GM21619 (cell line): ENCODE measurements around the gene MACROD2.
A peak's percentile ranks its signal among the peaks of the same experiment; 100 is the strongest.

Experiments used
- ATAC-seq: cut with Tn5 transposase; IDR thresholded peaks from one replicate; pipeline ENCODE4 v1.9.1; 2021; ENCODE audit not compliant: unreplicated experiment

Gene MACROD2

DNA sequence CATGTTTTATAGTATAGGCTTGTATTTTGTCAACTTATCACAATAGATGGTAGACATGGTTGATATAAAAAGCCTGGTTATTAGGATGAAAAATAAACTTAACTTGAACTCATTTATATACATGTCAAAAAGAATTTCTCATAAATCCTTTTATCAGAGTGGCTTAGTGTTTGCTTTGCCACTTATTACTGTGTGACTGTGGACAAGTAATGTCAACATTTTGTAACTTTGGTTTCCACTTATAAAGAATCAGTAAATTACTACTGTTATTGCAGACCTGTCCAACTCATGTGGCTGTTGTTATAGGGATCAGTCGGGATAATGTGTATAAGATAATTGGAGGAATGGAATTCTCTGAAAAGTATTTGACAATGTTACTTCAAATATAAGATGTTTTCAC is 1236.9 kb downstream of the MACROD2 start:
- no peak for ATAC-seq

DNA sequence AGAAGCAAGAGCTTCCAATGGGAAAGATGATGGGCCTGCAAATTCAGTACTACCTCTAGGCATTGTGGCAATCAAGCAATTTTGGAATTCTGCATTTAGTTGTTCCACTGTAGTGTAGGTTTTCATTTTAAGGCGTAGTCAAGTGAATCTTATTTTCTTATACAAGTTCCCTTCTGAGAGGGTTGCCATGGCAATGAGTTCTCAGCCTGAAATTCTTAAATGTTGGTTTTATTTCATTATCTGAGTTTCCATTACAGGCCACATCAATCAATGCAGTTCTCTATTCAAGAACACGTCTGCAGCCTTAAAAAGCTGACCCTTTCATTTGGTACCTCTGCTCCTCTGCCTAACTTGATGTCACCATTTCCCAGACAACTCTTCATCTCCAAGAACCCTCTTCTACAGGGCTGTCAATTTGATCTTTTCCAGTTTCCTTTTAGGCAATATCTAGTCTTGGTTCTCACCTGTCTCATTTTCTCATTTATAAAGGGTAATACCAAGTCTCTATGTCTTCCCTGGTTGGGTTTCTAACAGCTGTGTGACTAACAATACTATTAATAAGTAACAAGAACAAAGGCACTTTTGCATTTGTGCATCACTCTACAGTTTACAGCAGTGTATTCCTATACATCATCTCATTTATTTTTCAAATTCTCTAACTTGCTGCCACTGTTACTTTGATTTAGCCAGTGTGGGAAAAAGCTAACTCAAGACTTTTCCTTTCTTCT is 1240.3 kb downstream of the MACROD2 start:
- ATAC-seq = peak; percentile 62

DNA sequence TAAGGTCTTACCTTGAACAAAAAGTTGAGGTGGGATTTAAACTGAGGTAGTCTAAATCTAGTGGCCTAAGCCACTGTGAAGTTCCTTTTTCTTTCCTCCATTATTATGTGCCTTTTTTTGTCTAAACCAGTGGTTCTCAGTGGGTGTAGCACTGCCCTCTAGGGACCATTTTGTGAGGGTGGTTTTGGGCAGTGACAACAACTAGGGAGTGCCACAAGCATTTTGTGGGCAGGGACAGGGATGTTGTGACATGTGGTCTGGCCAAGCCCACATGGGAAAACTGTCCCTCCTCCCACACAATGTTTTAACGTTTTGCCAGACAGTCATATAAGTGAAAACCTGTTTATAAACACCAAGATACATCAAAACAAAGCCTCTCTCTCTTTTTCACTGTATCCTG is 1241.5 kb downstream of the MACROD2 start:
- no peak for ATAC-seq

DNA sequence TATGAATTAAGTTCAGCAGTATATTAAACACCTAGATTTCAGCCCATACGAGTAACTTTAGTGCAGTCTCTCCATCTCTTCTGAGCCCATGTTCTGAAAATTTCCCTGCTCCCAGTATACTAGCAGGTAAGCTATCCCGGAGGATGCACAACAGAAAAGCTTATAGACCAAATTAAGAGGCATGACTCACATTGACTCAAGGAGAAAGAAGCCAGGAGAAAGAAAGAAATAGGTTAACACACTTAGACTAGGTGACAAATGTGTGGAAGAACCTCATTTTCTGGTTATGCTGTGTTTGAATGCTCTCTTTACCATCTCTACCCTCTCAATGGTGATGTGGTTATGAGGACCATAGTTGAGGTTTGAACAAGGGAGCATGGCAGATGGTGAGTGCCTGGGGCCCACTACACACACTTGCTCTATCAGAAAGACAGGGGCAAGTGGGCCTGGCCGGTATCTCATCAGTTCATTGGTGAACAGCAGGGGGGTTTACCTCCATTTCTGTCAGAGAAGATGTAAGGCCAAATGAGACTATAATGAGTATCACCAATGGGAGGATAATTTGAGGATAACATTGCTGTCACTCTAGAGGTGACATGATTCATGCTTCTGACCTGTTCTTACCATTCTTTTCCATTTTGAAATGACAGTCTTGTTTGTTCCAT is 1244.4 kb downstream of the MACROD2 start:
- ATAC-seq = no peak

DNA sequence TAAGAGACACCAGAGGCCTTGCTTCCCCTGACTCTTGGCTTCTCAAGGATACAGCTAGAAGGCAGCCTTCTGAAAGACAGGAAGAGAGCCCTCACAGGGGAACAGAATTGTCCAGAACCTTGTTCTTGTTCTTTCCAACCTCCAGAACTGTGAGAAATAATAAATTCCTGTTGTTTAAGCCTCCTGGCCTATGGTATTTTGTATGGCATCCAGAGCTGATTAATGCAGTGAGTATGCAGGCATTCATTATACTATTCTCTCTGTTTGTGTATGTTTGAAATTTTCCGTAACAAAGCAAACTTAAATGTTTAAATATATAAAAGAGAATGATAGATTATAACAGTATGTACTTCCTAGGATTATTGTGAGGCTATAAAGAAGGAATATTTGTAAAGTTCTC is 1245.5 kb downstream of the MACROD2 start:
- ATAC-seq = no peak

DNA sequence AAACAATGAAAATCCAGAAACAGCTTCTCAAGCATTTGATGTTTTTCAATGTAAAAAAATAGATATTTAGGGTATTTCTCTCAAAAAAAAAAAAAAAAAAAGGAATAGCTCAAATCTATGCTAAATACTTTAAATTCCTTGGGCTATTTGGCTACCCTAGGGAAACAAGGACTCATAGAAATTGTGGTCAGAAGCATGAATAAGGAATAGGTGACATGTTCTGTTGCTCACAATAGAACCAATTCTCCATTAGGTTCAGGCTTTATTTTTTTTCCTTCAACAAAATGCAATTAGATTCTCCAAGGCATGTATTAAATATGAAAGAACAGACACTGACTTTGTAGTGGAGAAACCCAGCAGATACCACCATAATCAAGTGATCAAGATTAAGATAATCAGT is 1246.4 kb downstream of the MACROD2 start:
- no peak for ATAC-seq

DNA sequence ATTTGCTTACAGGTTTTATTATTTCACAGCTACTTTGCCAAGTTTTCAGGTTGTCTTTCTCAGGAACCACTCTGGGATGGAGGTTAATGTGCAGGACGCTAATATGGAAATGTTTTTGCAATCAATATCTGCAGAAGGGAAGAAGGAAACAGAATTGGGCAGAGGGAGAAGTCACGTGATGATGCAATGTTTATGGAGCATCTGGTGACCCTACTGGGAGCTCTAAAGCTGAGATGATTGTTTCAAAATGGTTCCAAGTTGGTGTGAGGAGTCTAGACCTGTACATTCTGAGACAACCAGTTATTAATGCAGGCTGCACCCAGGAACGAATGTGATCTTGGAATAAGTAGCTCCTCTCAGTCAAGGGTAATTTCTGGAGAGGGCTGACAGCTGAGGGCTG is 1247.5 kb downstream of the MACROD2 start:
- no peak for ATAC-seq

DNA sequence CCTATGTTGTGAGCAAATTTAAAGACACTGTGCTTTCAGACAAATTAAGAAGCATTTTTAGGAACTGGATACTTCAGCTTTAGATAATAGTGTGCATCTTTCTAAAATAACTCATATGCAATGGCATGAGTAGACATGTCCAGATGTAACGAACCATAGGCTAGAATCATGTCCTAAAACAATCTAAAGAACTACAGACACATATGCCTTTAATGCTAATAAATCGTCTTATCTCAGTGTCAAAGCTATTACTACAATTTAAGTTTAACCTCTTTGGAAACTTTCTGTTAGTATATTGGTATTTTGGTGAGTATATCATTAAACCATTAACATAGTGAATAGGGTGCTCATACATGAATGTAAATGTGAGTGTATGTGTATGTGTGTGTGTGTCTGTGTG is 1250.6 kb downstream of the MACROD2 start:
- no peak for ATAC-seq

DNA sequence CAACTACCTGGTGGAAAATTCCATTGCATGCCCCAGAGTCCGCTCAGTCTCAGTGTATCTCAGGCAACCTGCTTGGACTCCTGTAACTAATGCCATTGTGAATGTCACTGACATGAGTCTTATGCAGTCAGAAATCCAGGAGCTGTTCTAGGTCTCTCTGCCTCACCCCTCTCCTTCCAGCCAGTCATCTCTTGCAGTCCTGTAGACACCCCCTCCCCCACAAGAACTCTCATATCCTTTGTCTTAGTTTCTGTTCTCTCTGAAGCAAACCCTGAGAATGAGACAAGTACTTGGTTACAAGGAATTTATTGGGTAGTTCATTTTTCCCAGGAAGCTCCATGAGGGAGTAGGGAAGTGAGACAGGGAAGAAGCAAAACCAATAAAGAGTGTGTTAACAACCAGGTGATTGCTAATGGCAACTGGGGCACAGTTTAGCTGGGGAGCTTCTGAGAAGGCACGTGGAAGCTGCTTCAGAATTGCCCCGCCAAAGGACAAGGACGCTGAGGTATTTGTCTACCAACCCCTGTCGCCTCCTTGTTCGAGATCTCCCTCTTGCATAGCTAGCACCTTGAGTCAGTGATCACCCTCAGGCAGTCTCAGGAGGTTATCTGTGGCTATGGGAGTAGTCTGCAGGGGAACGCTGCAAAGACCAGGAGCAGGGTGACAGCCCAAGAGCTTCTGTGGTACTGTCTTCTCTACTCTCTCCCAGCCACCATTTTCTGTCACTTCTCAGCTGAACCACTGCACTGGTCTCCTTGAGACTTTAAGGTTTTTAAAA is 1253.5 kb downstream of the MACROD2 start:
- peak; percentile 65 for ATAC-seq

DNA sequence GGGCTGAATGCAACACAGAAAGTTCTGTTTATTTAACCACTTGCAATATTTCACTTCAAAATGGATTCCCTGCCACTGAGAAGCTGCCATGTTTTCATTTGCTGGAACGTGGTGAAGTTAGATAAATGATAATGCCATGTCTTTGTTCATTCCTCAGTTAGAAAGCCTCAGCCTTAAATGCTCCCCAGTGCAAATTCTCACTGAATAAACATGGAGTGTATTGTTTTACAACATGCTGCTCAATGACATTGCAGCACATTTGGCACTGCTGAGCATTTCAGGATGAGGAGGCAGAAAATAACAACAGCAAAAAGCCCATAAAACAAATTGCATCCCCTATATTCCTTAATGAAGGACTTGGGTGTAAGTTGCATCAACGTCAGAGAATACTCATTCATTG is 1255.9 kb downstream of the MACROD2 start:
- no peak for ATAC-seq

DNA sequence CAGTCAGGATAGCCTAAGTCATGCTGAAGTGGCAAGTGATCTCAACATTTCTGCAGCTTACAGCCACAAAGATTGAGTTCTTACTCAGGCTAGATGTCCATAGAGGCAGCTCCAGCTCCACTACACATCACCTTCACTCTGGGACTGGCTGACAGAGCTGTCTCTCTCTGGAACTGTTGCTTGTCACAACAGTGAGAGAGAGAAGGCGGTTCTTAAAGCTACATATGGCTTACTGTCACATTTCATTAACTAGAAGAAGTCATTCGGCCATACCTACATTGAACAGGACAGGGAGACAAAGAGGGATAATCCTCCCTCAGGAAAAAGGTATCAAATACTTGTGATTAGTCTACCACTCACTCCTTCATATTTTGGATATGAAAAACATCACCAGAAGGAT is 1257.0 kb downstream of the MACROD2 start:
- ATAC-seq = no peak

DNA sequence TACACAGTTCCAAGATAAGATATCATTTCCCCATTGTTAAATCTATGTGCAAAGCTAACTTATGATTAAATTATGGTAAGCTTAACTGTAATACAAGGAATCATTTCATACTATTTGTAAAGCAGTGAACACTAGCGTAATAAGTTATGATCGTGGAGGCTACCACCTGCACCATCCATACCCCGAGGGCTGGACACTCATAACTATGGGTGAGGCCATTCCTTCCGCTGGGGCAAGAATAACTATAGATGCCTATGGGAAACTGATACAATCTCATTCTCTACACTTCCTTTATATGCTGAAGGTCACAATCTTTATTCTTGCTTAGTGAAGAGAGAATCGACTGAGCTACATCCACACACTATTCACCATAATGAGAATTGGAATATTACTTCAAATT is 1258.1 kb downstream of the MACROD2 start:
- ATAC-seq = no peak

DNA sequence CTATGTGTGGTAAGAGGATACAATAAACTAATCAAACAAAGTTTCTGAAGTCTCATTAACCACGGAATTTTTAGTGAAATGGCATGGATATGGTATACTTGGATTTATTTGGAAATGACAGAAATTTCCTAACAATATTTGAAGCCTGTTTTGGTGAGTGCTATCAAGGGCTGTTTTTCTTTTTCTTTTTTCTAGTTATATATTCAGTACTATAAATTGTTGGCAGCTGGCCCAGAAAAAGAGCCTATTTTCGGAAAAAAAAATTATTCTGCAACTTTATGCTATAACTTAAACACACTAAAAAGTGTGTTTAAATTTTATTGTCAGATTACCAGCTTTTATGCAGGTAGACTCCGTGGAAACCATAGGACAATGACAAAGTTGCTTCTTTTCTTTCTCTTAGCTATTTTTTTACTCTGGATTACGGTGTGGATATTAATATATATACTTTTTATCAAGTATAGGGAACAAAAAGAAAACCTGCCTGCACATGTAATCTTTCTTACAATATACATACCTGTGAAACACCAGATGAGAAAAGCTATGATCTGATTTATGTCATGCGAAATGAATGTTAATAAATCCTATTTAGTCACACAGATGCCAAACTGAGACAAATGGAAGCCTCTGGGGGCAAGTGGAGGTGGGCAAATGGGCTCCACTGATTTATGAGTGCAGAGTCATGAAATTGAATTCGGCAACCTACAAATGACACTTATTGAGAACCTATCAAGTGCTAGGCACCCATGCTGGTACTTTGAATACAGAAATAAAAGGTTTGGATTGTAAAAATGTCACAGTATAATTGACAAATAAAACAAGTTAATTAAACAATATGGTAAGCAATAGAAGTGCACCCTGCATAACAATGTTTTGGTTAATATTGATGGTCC is 1261.6 kb downstream of the MACROD2 start:
- no peak for ATAC-seq

DNA sequence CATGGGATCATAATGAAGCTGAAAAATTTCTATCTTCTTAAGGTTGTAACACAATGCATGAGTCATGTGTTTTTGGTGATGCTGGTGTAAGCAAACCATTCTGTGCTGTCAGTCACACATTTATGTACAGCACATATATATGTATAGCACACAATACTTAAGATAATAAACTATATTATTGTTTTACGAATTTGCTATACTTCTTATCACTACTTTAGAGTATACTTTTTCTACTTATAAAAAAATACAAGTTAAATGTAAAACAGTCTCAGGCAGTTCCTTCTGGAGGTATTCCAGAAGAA is 1262.2 kb downstream of the MACROD2 start:
- ATAC-seq = no peak

DNA sequence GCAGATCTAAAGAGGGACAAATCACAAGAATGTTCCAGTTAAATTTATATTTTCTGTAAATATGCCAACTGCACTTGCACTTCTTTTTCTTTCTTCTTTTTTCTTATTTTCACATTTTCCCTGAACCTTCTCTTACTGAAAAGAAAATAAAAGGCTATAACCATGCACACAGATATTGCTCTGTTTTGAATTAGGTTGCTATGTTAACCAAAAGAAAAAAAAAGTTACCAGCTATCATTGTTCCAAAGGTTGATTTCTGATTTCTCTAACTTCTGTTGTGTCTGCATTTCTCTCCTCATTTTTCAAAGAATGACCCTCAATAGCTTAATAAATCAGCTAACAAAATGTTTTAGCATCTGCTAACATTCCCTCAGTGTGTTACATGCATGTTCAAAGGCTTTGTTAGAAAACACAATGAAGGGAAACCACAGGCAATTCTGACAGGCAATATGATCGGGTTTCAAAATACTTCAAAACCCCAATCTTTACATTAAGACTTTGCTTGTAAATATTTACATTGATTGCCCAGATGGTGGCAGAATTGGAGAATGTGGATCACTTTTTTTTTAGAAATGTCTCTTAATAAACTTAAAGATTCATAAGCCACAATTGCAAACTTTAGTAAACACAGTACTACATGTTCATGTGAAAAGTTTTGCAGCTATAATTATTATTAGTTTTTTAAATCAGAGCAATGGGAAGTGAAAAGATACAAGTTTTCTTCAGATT is 1270.4 kb downstream of the MACROD2 start:
- no peak for ATAC-seq

DNA sequence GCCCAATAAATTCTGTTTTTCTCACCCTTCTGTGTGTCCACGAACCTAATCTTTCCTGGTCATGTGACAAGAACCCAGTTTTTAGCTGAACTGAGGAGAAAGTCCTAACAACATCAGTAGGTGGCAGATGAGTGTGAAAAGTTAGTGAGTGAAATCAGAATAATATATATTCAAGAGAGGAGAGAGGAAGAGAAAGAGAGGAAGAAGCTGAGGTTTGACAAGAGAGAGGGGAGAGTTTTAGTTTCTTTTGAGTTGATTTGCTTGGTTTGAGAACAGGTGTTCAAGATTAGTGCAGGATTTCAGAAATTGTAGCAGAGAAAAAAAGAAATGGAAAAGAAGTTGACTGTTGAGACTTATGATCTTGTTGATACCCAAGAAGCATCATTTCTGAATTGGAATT is 1272.6 kb downstream of the MACROD2 start:
- peak; percentile 42 for ATAC-seq

DNA sequence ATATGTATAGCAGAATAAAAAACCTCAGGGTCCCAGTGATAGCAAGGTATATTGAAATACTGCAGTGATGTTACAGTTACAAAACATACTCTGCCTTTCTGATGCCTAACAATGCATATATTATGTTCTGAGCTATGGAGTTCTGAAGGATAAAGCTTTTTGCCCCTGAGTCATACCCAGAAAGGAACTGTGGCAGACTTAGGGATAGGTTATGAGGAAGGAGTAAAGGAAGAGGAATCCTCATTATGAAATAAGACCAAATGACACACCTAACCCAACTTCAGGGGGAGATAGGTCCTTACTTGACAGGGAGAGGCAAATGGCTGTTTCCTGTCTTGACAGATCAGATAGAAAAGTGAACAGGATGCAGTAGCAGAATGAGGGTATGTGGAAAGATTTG is 1282.7 kb downstream of the MACROD2 start:
- no peak for ATAC-seq

DNA sequence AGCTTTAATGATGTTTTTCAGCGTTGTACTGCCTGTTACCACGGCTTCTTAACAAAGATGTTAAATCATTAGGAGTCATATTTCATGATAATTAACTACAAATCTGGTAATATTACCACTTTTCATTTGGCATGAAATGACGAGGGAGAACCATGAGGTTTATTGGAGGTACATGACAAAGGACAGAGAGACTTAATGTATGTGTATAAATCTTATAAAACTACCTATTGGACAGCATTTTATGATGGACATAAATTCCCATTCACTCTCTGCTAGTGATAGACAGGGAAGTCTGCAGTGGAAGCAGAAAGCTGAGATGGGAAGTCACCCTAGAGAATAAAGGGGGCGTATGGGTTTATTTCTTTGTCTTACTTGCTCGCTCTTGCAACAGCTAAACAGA is 1292.0 kb downstream of the MACROD2 start:
- no peak for ATAC-seq

DNA sequence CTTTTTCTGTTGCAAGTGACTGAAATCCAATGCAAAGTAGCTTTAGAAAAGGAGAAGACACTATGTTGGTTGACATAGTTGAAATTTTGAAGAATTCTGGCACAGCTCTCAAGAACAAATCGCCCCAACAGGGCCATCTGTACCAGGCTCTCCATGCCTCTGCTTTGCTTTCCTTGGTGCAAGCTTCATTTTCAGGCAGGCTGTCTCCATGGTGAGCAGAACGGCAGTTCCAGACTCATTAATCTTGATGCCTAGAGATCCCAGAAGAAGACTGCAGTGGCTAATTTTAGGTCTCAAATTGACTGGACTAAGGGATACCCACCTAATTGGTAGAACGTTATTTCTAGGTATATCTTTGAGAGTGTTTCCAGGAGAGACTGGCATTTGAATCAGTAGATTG is 1292.8 kb downstream of the MACROD2 start:
- ATAC-seq = no peak

DNA sequence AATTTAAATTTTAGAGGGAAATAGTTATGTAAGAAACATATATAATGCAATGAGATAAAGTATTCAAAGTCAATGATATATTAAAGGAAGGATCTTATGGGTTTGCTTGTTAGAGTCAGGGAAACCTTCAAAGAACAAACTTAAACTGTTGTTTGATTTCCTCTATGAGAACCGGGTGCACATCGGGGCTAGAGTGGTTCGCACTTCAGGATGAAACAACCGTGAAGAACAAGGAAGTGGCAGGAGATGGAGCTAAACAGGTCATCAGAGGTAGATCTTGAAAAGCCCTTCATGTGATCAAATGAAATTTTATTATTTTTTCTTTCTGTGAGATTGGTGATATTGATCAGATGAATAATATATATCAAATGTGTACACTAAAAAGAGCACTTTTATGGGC is 1294.0 kb downstream of the MACROD2 start:
- no peak for ATAC-seq

DNA sequence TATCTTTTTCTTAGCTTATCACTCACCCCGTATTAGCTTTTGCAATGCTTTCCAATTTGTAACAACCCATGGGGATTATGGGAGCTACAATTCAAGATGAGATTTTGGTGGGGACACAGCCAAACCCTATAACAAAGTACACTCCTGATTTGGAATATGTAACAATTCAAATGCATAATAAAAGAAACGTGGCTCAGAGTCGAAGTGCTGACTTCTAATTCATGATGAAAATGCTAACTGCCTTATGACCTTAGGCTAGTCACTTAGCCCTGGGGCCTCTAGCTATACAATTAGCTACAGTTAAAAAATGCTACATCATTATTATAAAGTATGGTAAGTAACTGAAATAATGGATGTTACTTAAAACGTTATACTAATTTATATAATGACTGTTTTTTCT is 1297.1 kb downstream of the MACROD2 start:
- ATAC-seq = no peak
